ENCODE results near the gene CA5B. TPM values are rescaled to one million over a fixed set of nuclear protein-coding genes. Genes with fewer than 3 reads are reported as not detected.

The CA5B gene
- total and polyA plus RNA-seq, 2 of the 8 experiments (the other 6 are each of a cell fraction or from before 2014, with no cell fraction given), result 3.3 to 8.6 TPM

GRCh38 chrX:15808254-15808653, 70.2 kb downstream of the CA5B start:
- H3K27ac ChIP-seq (ENCODE audit: low read depth, low read length), result no peak overlapping the region
- H3K14ac ChIP-seq (ENCODE audit: insufficient read length), result no peak overlapping the region
- H2BK20ac ChIP-seq (ENCODE audit: low read length), result no peak overlapping the region
- peaks cover 2 to 21% (median 7%) of the 10 kb centered on the region in 4 experiments; a peak in 6 of 8 replicates for H3K36me3 ChIP-seq (ENCODE audit: control insufficient read depth in 2 of 4, insufficient read depth in 4 of 4, low read length in 3 of 4)
- H3K79me1 ChIP-seq (ENCODE audit: low read depth, low read length), result no peaks in the 10 kb centered on the region
- H3K4ac ChIP-seq (replicated peaks; ENCODE audit: insufficient read length, low read depth, low read length), result no peak overlapping the region
- WGBS, 2 experiments (ENCODE audit: extremely low coverage in 1 of 2, insufficient coverage in 1 of 2, insufficient read length in 1 of 2, insufficient replicate concordance in 2 of 2, low coverage in 1 of 2, low lambda C conversion rate in 2 of 2, missing lambda C conversion rate in 1 of 2), result 98% methylated on average over 3 of the region's 4 CpGs; no CpG with 5 or more reads in 1 of the 2 experiments
- H3K79me2 ChIP-seq (ENCODE audit: control insufficient read depth in 1 of 2, insufficient read depth in 2 of 2, low read length in 2 of 2), result no peaks in the 10 kb centered on the region
- H3K23ac ChIP-seq (ENCODE audit: insufficient read length), result no peak overlapping the region
- H3K27me3 ChIP-seq (replicated peaks in 1 of 4; ENCODE audit: control insufficient read depth in 3 of 4, extremely low read depth in 1 of 4, insufficient read depth in 3 of 4, low read length in 3 of 4), result no peaks in the 10 kb centered on the region
- H4K20me1 ChIP-seq (replicated peaks in 1 of 2; ENCODE audit: control insufficient read depth in 1 of 2, insufficient read depth in 2 of 2, low read length in 2 of 2), result no peaks in the 10 kb centered on the region
- no peak overlapping the region for H4K8ac ChIP-seq (ENCODE audit: extremely low read depth, insufficient read depth, low read length)
- no peaks in the 10 kb centered on the region for H3K9me3 ChIP-seq (ENCODE audit: insufficient read depth in 2 of 2, low read depth in 1 of 2, low read length in 1 of 2)
- H4K5ac ChIP-seq (ENCODE audit: insufficient read length, low read depth, low read length), result no peak overlapping the region
- no peak overlapping the region for H2BK12ac ChIP-seq (ENCODE audit: low read depth, low read length)
- TF ChIP-seq CHD2 (IDR thresholded peaks at IDR 0.05; ENCODE audit: low read length) (no peak), GTF2F1 (IDR thresholded peaks at IDR 0.05; ENCODE audit: borderline replicate concordance, low read depth, low read length) (no peak)
- H3K23me2 ChIP-seq (ENCODE audit: low read depth, low read length), result no peaks in the 10 kb centered on the region
- ChIA-PET CTCF (ENCODE audit: partially characterized antibody) (interaction anchor here (0.6 to 1.6 kb wide), 4 partner anchors 8 to 885 kb away, joined by 3 to 6 read pairs (median 4); no protein-coding TSS in a partner anchor), POLR2A (ENCODE audit: partially characterized antibody) (interaction anchor here (0.6 to 1.6 kb wide), 2 partner anchors 9 to 12 kb away, joined by 3 to 4 read pairs; no protein-coding TSS in a partner anchor)
- no peak overlapping the region for H4K91ac ChIP-seq (replicated peaks; ENCODE audit: insufficient read length, low read length)
- no peak overlapping the region for H2BK15ac ChIP-seq (ENCODE audit: low read length)
- no peaks in the 10 kb centered on the region for H3K4me1 ChIP-seq (replicated peaks in 1 of 4; ENCODE audit: control insufficient read depth in 3 of 4, insufficient read depth in 4 of 4, low read length in 3 of 4)
- H2AFZ ChIP-seq (ENCODE audit: low read length), result no peak overlapping the region
- no peak overlapping the region for H3K9ac ChIP-seq (replicated peaks in 1 of 4; ENCODE audit: extremely low read depth in 1 of 4, low read depth in 3 of 4, low read length in 3 of 4)
- no peak overlapping the region for H2BK5ac ChIP-seq (ENCODE audit: low read depth, low read length)
- no peak overlapping the region for H2BK120ac ChIP-seq (replicated peaks; ENCODE audit: low read depth, low read length)
- no peak overlapping the region for H3K18ac ChIP-seq (ENCODE audit: extremely low read depth, low read length)
- no peak overlapping the region for H3K56ac ChIP-seq (replicated peaks; ENCODE audit: insufficient read length, low read depth, low read length)
- H3K4me3 ChIP-seq (ENCODE audit: extremely low read depth in 1 of 4, insufficient read depth in 2 of 4, low read depth in 3 of 4, low read length in 4 of 4), result no peak overlapping the region
- no peak overlapping the region for H3K4me2 ChIP-seq (ENCODE audit: insufficient read depth in 1 of 2, low read depth in 2 of 2, low read length in 2 of 2)
- DNase-seq (ENCODE audit: low read depth in 1 of 2, low spot score in 2 of 2) (no peak), FAIRE-seq (no peak)
- no peak overlapping the region for H2AK5ac ChIP-seq (ENCODE audit: low read depth, low read length)
